HPDE6-E6E7 (cell line): Measurements from ENCODE around the gene CA10.

Experiments
- DNase-seq: peaks from one replicate; pipeline ENCODE4 v3.0.0; 2011; ENCODE audit warnings: missing footprints; ENCODE audit errors: extremely low spot score

The CA10 gene

GRCh38 chr17:52048137-52048898, 110.2 kb downstream of the CA10 start:
- DNase-seq, result no peak

- no peak for DNase-seq
These were observed 111.4 kb downstream of the CA10 start for GRCh38 chr17:52047086-52047485.

GRCh38 chr17:52041123-52041617, 117.3 kb downstream of the CA10 start:
- no peak for DNase-seq

- DNase-seq, result no peak
These were observed 122.1 kb downstream of the CA10 start for GRCh38 chr17:52036416-52036815.

GRCh38 chr17:52035336-52035915, 123.1 kb downstream of the CA10 start:
- no peak for DNase-seq

- no peak for DNase-seq
These were observed 126.1 kb downstream of the CA10 start for GRCh38 chr17:52032454-52032853.

- no peak for DNase-seq
These were observed 128.5 kb downstream of the CA10 start for GRCh38 chr17:52030052-52030451.

- peak; percentile 46 for DNase-seq
These were observed 130.8 kb downstream of the CA10 start for GRCh38 chr17:52027620-52028295.

- DNase-seq, result no peak
These were observed 131.4 kb downstream of the CA10 start for GRCh38 chr17:52027081-52027480.

GRCh38 chr17:52026075-52026474, 132.4 kb downstream of the CA10 start:
- no peak for DNase-seq

GRCh38 chr17:52025236-52025635, 133.3 kb downstream of the CA10 start:
- no peak for DNase-seq

- no peak for DNase-seq
These were observed 134.1 kb downstream of the CA10 start for GRCh38 chr17:52024300-52024870.

- no peak for DNase-seq
These were observed 147.4 kb downstream of the CA10 start for GRCh38 chr17:52011064-52011463.

GRCh38 chr17:51999654-52000053, 158.9 kb downstream of the CA10 start:
- DNase-seq, result no peak

GRCh38 chr17:51997723-51998122, 160.8 kb downstream of the CA10 start:
- no peak for DNase-seq

- no peak for DNase-seq
These were observed 162.6 kb downstream of the CA10 start for GRCh38 chr17:51995797-51996403.

GRCh38 chr17:51992864-51993416, 165.6 kb downstream of the CA10 start:
- no peak for DNase-seq

GRCh38 chr17:51971121-51971520, 187.4 kb downstream of the CA10 start:
- no peak for DNase-seq

GRCh38 chr17:51961689-51962088, 196.8 kb downstream of the CA10 start:
- DNase-seq, result no peak

- no peak for DNase-seq
These were observed 200.7 kb downstream of the CA10 start for GRCh38 chr17:51957786-51958185.

GRCh38 chr17:51955245-51955644, 203.3 kb downstream of the CA10 start:
- DNase-seq, result no peak
